C4-2B (cell line): ENCODE results near the gene CDK5.

Experiments used
- ZFX ChIP-seq: fragments of 450-650 bp; IDR thresholded peaks from 2 replicates; pipeline ENCODE4 v1.6.1; 2017
- TF ChIP-seq, protein P1 (sequence below): fragments of 450-650 bp; conservative IDR thresholded peaks from 2 replicates; pipeline ENCODE4 v1.5.1; 2017; ENCODE audit warnings: mild to moderate bottlenecking

DNA sequence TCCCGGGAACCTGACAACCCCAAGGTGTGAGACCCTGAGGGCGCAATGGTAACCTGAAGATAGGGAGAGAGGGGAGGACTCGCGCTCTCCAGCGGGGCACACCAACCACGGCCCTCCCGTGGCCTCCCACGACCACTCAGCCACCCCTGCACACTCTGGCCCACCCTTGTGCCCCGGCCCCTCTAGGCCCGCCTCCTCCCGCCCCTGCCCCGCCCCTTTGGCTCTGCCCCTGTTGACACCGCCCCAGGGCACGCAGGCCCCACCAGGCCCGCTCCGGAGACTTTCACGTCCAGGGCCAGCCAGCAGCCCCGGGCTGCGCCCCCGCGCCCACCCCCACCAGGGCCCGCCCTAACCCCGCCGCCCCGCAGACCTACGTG is 44.4 kb downstream of the CDK5 start:
- TF ChIP-seq, protein P1, sequence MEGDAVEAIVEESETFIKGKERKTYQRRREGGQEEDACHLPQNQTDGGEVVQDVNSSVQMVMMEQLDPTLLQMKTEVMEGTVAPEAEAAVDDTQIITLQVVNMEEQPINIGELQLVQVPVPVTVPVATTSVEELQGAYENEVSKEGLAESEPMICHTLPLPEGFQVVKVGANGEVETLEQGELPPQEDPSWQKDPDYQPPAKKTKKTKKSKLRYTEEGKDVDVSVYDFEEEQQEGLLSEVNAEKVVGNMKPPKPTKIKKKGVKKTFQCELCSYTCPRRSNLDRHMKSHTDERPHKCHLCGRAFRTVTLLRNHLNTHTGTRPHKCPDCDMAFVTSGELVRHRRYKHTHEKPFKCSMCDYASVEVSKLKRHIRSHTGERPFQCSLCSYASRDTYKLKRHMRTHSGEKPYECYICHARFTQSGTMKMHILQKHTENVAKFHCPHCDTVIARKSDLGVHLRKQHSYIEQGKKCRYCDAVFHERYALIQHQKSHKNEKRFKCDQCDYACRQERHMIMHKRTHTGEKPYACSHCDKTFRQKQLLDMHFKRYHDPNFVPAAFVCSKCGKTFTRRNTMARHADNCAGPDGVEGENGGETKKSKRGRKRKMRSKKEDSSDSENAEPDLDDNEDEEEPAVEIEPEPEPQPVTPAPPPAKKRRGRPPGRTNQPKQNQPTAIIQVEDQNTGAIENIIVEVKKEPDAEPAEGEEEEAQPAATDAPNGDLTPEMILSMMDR, result no peak
- no peak for TF ChIP-seq ZFX
